NCI-H82 (cell line): ENCODE measurements around the gene FOLH1.
"Not testable (repeated sequence)": the region's sequence is repeated elsewhere in the genome, so short reads cannot be mapped to it uniquely, and the experiment has no call there.

ENCODE experiments used
- DNase-seq: peaks from one replicate; lab custom pipeline; 2025; lab: John Stamatoyannopoulos, UW

FOLH1 gene

DNA sequence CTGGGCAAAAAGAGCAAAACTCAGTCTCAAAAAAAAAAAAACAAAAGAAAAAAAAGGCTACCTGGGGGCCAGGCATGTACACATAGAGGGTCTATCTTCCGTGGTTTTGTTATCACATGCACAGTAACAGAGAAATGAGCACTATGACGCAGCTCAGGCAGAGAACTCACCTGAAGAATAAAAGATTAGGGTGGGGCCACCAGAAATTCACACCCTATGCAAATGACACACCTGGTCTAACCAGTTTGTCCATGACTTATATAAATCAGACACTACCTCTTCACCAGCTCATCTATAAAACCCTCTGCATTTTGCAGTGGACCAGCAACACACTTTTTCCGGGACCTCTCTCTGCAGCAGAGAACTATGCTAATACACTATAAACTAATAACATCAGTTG is 30.5 kb downstream of the FOLH1 start:
- not testable (repeated sequence) for DNase-seq

DNA sequence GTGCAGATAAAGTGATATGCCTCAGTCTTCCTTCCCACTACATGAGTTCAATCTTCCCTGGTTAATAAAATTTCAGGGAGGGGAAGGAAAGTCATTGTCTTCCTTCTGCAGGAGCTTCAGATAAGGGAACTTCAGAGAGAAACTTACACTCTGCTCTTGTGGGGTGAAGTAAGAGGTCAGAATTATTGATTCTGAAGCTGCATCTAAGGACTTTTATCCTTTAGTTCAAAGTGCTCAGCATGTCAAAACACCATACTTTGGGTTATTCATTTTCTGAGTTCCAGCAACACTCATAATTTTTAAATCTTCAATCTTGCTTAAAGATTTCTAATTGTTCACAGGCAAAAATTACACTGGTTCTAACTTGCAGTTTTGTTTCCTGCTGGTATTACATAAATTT is 33.0 kb downstream of the FOLH1 start:
- not testable (repeated sequence) for DNase-seq

DNA sequence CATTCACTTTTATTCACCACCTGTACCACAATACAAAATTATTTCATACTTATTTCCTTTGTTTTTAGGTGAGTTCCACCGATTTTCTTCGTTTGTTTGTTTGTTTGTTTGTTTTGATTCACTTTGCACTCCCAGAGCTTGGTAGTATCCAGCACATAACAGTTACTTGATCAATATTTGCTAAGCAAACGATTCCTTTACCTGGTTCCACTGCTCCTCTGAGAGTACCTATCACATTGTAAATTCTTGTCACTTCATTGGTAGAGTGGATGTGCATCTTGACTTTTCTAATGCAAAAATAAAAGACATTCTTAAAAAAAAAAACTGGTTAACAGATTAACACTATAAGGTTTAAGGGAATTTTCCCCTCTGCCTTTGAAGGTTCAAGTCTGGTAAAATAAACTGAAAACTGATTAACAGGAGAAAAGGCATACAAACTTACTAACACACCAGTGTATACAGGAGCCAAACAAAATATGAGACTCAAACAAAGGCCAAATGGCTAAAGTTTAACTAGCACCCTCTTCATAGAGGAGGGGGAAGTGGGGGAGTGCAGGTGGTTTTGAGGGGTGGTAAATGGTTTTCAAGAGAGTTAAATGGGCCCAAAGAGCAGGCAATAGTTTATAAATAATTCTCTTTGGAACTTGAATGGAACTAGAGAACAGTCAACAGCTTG is 33.6 kb downstream of the FOLH1 start:
- DNase-seq: not testable (repeated sequence)

DNA sequence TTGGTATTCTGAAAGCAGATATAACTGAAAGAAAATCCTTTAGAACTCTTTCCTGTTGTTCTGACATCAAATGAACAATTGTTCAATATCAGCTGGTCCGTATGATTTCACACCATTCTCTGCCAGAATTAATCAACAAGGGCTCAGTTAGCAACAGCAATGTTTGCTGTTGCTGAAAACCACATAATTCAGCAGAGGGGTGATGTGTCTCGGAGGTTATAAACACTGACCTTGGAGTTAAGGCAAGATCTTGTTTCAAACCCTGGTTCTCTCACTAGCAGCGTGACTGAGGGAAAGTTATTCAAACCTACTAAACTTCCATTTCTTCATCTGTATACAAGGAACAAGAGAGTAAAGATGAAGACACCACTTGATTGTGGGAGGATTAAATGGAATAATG is 36.8 kb downstream of the FOLH1 start:
- DNase-seq: not testable (repeated sequence)

DNA sequence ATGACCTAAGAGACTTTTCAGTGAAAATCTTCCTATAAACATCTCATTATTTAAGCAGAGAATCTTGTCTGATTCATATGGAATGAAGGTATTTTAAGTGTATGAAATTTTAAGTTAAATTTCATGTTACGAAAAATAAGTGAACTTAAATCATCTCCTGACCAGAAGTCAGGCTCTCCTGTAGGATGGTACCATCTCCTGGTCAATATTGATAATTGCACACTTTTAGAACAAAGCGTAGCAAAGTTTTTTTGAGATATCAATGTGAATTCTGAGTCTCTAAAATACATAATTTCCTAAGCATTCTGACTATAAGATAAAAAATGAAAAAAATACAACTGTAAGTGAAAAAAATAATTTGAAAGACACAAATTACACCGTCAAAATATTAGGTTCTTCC is 38.8 kb downstream of the FOLH1 start:
- peak; percentile 9 for DNase-seq

DNA sequence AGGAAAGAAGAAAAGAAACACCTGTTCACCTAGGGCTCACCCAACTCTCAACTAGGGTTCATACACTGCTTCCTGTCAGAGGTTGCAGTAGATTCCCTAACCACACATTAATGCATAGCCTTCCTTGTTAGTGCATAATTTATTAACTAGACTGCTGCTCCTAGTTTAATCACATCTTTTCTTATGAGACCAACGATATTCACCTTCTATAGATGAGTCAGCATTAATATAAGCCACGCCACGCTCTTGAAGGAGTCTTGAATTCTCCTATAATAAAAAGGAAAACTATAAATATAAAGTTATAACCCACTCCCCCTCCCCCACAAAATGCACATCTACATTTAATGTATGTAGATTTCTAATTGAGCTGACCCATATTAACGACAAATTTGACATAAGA is 39.4 kb downstream of the FOLH1 start:
- DNase-seq: not testable (repeated sequence)

DNA sequence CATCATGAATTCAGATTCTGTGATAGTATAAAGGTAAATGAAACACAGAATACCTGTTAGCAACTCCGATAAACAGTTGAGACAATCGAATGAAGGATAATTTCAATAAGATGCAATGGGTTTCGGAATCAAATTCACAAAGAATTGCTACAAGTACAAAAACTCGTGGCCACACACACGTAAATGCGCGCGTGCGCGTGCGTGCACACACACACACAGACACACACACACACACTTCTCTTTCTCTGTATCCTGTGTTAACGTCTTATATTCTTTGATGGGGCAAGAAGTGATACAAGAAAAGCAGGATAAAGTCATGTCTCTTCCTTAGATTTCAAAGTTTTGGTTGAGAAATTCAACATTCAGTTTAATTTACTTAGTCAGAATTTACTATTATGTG is 57.2 kb downstream of the FOLH1 start:
- no peak for DNase-seq

DNA sequence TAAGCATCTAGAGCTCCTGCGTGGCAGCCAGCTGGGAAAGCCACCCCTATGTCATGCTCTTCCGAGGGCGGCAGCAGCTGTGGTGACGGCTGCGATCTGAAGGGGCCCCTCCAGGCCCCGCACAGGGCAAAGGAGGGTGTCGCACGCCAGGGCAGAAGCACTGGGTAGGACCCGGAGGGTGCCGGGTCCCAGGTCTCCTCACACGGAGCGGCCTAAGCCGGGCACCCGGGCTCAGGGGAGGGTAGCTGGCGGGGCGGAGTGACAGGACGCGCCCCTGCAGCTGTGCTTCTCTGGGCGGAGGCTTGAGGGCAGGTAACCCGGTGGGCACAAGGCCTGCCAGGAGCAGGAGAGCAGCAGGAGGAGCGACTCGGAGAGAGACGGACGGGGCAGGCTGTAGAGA is 106.0 kb downstream of the FOLH1 start:
- DNase-seq: not testable (repeated sequence)
